Glutamatergic neuron (in vitro differentiated cells): ENCODE measurements around the gene ILKAP. TPM values are rescaled to one million over a fixed set of nuclear protein-coding genes. Genes with fewer than 3 reads are reported as not detected.

Experiments used
- DNase-seq: peaks from one replicate; pipeline ENCODE4 v3.0.0; 2022
- H3K27ac Mint-ChIP-seq: one replicate; pipeline ENCODE4 v1.8.0; 2020; ENCODE audit warnings: mild to moderate bottlenecking, mixed read lengths, inconsistent platforms; ENCODE audit not compliant: unreplicated experiment
- H3K27me3 Mint-ChIP-seq: one replicate; pipeline ENCODE4 v1.8.0; 2020; ENCODE audit warnings: mild to moderate bottlenecking, moderate library complexity, mixed read lengths, inconsistent platforms; ENCODE audit not compliant: unreplicated experiment
- H3K36me3 Mint-ChIP-seq: one replicate; pipeline ENCODE4 v1.8.0; 2020; ENCODE audit warnings: mild to moderate bottlenecking, mixed read lengths, inconsistent platforms; ENCODE audit not compliant: unreplicated experiment
- H3K4me1 Mint-ChIP-seq: one replicate; pipeline ENCODE4 v1.8.0; 2020; ENCODE audit warnings: mild to moderate bottlenecking, low read depth, mixed read lengths, inconsistent platforms; ENCODE audit not compliant: unreplicated experiment
- H3K4me3 Mint-ChIP-seq: one replicate; pipeline ENCODE4 v1.8.0; 2020; ENCODE audit warnings: mild to moderate bottlenecking, mixed read lengths, inconsistent platforms; ENCODE audit not compliant: unreplicated experiment
- H3K9me3 Mint-ChIP-seq: one replicate; pipeline ENCODE4 v1.8.0; 2020; ENCODE audit warnings: mild to moderate bottlenecking, moderate library complexity, mixed read lengths, inconsistent platforms; ENCODE audit not compliant: unreplicated experiment
- total RNA-seq: library from RNA; stranded (reverse); fragmentation: NEBNext Ultra II Directional; extraction: Animal tissue kit (Norgen Biotek cat#: 25700); gene quantifications from one replicate; pipeline ENCODE4 v1.2.1, GENCODE V29; 2021; ENCODE audit not compliant: unreplicated experiment
- TF ChIP-seq, protein P1 (sequence below): fragments of 200-600 bp; sonication (generic); IDR thresholded peaks from one replicate; pipeline ENCODE4 v1.5.0; 2021; ENCODE audit not compliant: partially characterized antibody, unreplicated experiment

Gene ILKAP
- total RNA-seq, 1 donor from 2014 or later: 61.3 TPM

GRCh38 chr2:238146884-238147544 lies 56.5 kb downstream of the ILKAP start:
- TF ChIP-seq, protein P1, sequence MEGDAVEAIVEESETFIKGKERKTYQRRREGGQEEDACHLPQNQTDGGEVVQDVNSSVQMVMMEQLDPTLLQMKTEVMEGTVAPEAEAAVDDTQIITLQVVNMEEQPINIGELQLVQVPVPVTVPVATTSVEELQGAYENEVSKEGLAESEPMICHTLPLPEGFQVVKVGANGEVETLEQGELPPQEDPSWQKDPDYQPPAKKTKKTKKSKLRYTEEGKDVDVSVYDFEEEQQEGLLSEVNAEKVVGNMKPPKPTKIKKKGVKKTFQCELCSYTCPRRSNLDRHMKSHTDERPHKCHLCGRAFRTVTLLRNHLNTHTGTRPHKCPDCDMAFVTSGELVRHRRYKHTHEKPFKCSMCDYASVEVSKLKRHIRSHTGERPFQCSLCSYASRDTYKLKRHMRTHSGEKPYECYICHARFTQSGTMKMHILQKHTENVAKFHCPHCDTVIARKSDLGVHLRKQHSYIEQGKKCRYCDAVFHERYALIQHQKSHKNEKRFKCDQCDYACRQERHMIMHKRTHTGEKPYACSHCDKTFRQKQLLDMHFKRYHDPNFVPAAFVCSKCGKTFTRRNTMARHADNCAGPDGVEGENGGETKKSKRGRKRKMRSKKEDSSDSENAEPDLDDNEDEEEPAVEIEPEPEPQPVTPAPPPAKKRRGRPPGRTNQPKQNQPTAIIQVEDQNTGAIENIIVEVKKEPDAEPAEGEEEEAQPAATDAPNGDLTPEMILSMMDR: no peak
- no peak overlapping the region for H3K27ac Mint-ChIP-seq
- no peak for DNase-seq
- peaks cover 2% of the 10 kb centered on the region for H3K27me3 Mint-ChIP-seq
- no peaks in the 10 kb centered on the region for H3K4me1 Mint-ChIP-seq
- no peaks in the 10 kb centered on the region for H3K36me3 Mint-ChIP-seq
- H3K9me3 Mint-ChIP-seq: peaks cover 1% of the 10 kb centered on the region
- H3K4me3 Mint-ChIP-seq: no peak overlapping the region

- no peaks in the 10 kb centered on the region for H3K4me1 Mint-ChIP-seq
- H3K27me3 Mint-ChIP-seq: peaks cover 2% of the 10 kb centered on the region
- DNase-seq: no peak
- H3K4me3 Mint-ChIP-seq: no peak overlapping the region
- H3K9me3 Mint-ChIP-seq: peaks cover 1% of the 10 kb centered on the region
- TF ChIP-seq, protein P1: no peak
- no peaks in the 10 kb centered on the region for H3K36me3 Mint-ChIP-seq
- H3K27ac Mint-ChIP-seq: no peak overlapping the region
Measured at GRCh38 chr2:238145851-238146250, 57.6 kb downstream of the ILKAP start.

GRCh38 chr2:238145046-238145445 lies 58.4 kb downstream of the ILKAP start:
- Mint-ChIP-seq H3K27ac (no peak overlapping the region), H3K9me3 (peaks cover 1% of the 10 kb centered on the region), H3K27me3 (peaks cover 3% of the 10 kb centered on the region), H3K36me3 (no peaks in the 10 kb centered on the region), H3K4me1 (no peaks in the 10 kb centered on the region), H3K4me3 (no peak overlapping the region)
- TF ChIP-seq, protein P1: no peak
- DNase-seq: no peak

DNA sequence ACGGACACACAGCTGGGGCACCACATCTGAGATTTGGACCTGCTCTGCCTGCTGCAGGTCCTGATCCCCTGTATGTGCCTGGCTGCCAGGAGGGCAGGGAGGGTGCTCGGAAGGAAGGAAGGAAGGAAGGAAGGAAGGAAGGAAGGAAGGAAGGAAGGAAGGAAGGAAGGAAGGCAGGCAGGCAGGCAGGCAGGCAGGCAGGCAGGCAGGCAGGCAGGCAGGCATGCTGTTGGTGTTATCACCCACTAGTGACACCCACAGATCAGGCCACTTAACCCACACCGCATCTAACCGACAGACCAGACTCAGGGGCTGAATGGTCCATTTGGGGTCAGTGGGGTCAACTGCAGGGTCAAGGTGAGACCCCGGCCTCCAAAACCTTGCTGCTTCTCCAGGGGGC lies 59.2 kb downstream of the ILKAP start:
- peaks cover 1% of the 10 kb centered on the region for H3K4me1 Mint-ChIP-seq
- no peak overlapping the region for H3K4me3 Mint-ChIP-seq
- H3K27me3 Mint-ChIP-seq: peaks cover 4% of the 10 kb centered on the region
- DNase-seq: no peak
- H3K36me3 Mint-ChIP-seq: no peaks in the 10 kb centered on the region
- TF ChIP-seq, protein P1: no peak
- H3K27ac Mint-ChIP-seq: no peak overlapping the region
- peaks cover 1% of the 10 kb centered on the region for H3K9me3 Mint-ChIP-seq

DNA sequence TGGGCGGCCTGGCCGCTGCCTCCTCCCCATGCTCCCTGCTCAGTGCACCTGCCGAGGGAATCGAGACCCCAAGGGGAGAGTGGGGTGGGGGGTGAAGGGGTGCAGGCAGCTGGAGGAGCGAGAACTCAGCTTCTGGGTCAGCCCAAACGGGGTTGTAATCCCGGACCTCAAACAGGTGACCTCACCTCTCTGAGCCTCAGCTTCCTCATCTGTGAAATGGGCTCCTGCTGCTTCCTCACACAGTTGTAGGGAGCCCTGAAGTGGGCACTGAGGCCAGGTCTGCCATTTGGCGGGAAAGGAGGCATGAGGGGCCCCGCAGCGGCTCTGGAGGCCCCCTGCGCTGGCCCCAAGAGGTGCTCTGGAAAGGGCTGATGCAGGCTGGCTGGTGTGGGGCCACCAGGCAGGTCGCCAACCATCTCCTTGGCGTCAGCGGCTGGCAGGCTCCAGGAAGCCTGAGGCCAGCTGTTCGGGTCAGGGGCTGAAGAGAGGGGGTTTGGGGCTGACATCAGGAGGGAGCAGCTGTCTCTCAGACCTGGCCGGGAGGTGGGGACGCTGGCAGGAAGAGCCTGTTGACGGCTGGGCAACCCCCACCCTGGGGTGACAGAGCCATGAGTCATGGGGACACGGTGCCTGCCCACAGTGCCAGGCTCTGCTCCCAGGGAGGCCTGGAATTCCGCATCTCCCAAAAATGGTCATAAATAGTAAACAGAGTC lies 60.1 kb downstream of the ILKAP start:
- peaks cover 1% of the 10 kb centered on the region for H3K9me3 Mint-ChIP-seq
- H3K27ac Mint-ChIP-seq: no peak overlapping the region
- H3K36me3 Mint-ChIP-seq: no peaks in the 10 kb centered on the region

More for the DNA sequence above, 60.1 kb downstream of the ILKAP start:
- Mint-ChIP-seq H3K4me1 (peaks cover 1% of the 10 kb centered on the region), H3K4me3 (no peak overlapping the region), H3K27me3 (peaks cover 4% of the 10 kb centered on the region)
- no peak for DNase-seq
- TF ChIP-seq, protein P1: no peak
